Ectodermal cell (in vitro differentiated cells): Measurements from ENCODE around the gene MPDU1.

ENCODE experiments used
- H3K27ac ChIP-seq: 2 replicates; pipeline ENCODE4 v1.7.0; 2013; ENCODE audit warnings: mild to moderate bottlenecking, low read depth, low read length; ENCODE audit not compliant: insufficient read depth, poor library complexity, severe bottlenecking
- H3K27me3 ChIP-seq: 2 replicates; pipeline ENCODE4 v1.7.0; 2013; ENCODE audit warnings: mild to moderate bottlenecking, low read length; ENCODE audit not compliant: insufficient read depth, control insufficient read depth, poor library complexity, severe bottlenecking
- H3K36me3 ChIP-seq: one replicate; pipeline ENCODE4 v1.7.0; 2013; ENCODE audit warnings: low read length; ENCODE audit not compliant: control insufficient read depth, insufficient read depth
- H3K4me1 ChIP-seq: one replicate; pipeline ENCODE4 v1.7.0; 2013; ENCODE audit warnings: low read length; ENCODE audit not compliant: control insufficient read depth, insufficient read depth
- H3K4me3 ChIP-seq: 2 replicates; pipeline ENCODE4 v1.7.0; 2013; ENCODE audit warnings: low read depth, low read length, control low read depth; ENCODE audit not compliant: insufficient read depth
- H3K9me3 ChIP-seq: 2 replicates; pipeline ENCODE4 v1.7.0; 2013; ENCODE audit warnings: mild to moderate bottlenecking, low read length, moderate library complexity; ENCODE audit not compliant: control insufficient read depth
- WGBS, 2 experiments: methylation state at CpG; one replicate each; pipeline ENCODE4 v1.1.7; 2013; ENCODE audit warnings: missing lambda C conversion rate in 2 of 2; 5-methylcytosine and 5-hydroxymethylcytosine counted together

The MPDU1 gene

DNA sequence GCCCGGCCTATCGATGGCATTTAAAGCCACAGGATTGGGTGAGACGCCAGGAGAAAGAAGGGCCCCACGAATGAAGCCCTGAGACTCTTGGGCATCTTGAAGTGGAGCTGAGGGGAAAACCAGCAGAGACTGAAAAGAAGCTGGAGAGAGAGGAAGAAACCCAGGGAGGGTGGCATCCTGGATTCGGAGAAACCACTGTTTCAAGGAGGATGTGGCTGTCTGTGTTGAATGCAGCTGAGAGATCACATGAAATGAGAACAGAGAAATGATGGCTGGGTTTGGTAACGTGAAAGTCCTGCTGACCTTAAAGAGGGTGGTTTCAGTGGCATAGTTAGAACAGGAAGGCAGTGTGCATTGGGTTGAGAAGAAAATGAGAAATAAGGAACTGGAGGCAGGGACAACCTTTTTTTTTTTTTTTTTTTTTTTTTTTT, 31.0 kb upstream of the MPDU1 start:
- Histone ChIP-seq H3K36me3 (no peaks in the 10 kb centered on the region), H3K4me1 (peaks cover 7% of the 10 kb centered on the region), H3K4me3 (no peak overlapping the region), H3K27me3 (peaks cover 14% of the 10 kb centered on the region), H3K27ac (no peak overlapping the region), H3K9me3 (no peaks in the 10 kb centered on the region)
- 90 to 92% methylated on average over 6 of the region's 6 CpGs for WGBS, 2 experiments

DNA sequence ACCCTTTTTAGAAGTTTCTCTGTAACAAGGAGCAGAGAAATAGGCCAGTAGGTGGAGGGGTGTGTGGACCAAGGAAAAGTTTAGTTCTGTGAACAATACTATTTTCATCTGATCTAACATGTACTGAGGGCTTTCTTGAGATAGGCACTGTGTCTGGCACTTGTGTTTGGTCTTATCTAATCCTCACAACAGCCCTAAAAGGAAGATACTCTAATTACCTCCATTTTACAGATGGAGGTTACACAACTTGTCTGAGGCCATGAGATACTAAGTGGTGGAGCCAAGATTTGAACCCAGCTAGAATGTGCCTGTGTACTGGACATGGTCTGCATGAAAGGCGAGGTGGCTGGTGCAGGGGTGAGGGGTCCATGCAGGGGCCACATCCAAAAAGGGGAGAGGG, 30.3 kb upstream of the MPDU1 start:
- peaks cover 7% of the 10 kb centered on the region for H3K27me3 ChIP-seq
- H3K36me3 ChIP-seq, result no peaks in the 10 kb centered on the region
- no peak overlapping the region for H3K27ac ChIP-seq
- H3K9me3 ChIP-seq, result no peaks in the 10 kb centered on the region
- WGBS, 2 experiments, result 97 to 100% methylated on average over 1 of the region's 1 CpG
- H3K4me3 ChIP-seq, result no peak overlapping the region
- H3K4me1 ChIP-seq, result peaks cover 13% of the 10 kb centered on the region

DNA sequence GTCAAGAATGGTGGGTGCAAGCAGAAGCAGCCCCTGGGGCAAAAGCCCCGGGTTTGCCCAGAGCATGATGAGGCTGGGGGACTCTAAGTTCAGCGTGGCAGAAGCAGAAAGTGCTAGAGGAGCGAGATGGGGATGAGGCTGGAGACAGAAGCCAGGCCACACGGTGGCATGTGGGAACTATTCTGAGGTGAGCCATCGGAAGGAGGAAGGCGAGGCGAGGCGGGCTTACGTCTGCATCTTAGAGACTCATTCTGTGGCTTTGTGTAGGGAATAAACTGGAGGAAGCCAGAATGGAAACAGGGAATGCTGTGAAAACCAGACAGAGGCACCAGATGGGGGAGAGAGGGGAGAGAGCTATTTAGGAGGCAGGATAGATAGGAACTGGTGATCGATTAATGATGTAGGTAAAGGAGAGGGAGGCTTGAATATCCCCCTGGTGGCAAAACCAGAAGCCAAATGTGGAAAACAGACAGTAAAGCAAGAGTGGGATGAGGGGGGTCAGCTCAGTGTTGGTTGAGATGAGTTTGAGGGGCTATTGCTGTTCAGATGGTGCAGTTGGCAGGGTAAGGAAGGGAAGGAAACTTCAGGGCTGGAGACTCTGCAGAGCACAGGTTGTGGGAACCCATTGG, 28.2 kb upstream of the MPDU1 start:
- 70 to 71% methylated on average over 10 of the region's 10 CpGs for WGBS, 2 experiments
- H3K27me3 ChIP-seq, result no peaks in the 10 kb centered on the region
- peaks cover 13% of the 10 kb centered on the region for H3K4me1 ChIP-seq
- H3K9me3 ChIP-seq, result no peaks in the 10 kb centered on the region
- no peak overlapping the region for H3K4me3 ChIP-seq
- no peak overlapping the region for H3K27ac ChIP-seq
- H3K36me3 ChIP-seq, result no peaks in the 10 kb centered on the region

GRCh38 chr17:7556627-7557026, 27.0 kb upstream of the MPDU1 start:
- 96% methylated on average over 12 of the region's 12 CpGs for WGBS, 2 experiments
- H3K4me3 ChIP-seq, result no peak overlapping the region

GRCh38 chr17:7557147-7557764, 26.4 kb upstream of the MPDU1 start:
- Histone ChIP-seq H3K4me3 (no peak overlapping the region), H3K36me3 (no peaks in the 10 kb centered on the region), H3K27me3 (no peaks in the 10 kb centered on the region), H3K4me1 (peaks cover 17% of the 10 kb centered on the region), H3K27ac (no peak overlapping the region), H3K9me3 (no peaks in the 10 kb centered on the region)
- 79% methylated on average over 19 of the region's 19 CpGs for WGBS, 2 experiments

More at GRCh38 chr17:7556627-7557026, 27.0 kb upstream of the MPDU1 start:
- Histone ChIP-seq H3K9me3 (no peaks in the 10 kb centered on the region), H3K27ac (no peak overlapping the region), H3K27me3 (no peaks in the 10 kb centered on the region), H3K4me1 (peaks cover 17% of the 10 kb centered on the region), H3K36me3 (no peaks in the 10 kb centered on the region)

DNA sequence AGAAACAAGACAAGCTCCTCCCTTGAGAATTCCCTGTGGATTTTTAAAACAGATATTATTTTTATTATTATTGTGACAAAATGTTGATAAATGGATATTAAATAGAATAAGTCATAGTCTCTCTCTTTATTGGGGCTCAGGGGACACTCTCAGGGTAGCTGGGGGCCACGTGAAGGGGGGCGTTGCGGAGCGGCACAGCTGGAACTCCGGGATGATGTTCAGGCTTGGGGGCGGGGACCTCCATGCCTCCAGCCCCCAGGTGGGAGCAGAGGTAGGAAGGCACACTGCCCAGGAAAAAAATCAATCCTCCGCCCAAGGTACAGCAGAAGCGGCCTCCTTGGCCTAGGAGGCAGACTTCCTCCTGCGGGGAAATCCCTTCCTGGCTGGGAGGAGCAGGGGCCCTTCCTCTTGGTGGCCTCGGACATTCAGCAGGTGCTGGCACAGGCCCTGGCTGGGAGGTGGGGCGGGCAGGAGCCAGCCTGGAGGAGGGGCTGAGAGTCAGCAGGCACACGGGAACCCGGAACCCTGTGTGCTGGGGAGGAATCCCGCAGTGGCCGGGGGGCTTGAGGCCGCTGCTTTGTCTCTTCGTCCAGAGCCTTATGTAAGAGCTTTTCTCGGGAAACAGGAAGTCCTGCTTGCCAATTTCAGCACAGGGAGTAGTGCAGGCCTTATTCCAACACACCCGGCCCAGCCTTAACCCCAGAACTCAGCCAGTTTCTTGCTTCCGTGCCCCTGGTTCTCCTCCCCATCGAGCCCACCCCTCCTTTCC, 25.7 kb upstream of the MPDU1 start:
- H3K27me3 ChIP-seq, result no peaks in the 10 kb centered on the region
- H3K9me3 ChIP-seq, result no peaks in the 10 kb centered on the region
- H3K4me3 ChIP-seq, result no peak overlapping the region
- no peak overlapping the region for H3K27ac ChIP-seq
- peaks cover 23% of the 10 kb centered on the region for H3K4me1 ChIP-seq
- H3K36me3 ChIP-seq, result no peaks in the 10 kb centered on the region
- WGBS, 2 experiments, result 28 to 30% methylated on average over 21 of the region's 21 CpGs

DNA sequence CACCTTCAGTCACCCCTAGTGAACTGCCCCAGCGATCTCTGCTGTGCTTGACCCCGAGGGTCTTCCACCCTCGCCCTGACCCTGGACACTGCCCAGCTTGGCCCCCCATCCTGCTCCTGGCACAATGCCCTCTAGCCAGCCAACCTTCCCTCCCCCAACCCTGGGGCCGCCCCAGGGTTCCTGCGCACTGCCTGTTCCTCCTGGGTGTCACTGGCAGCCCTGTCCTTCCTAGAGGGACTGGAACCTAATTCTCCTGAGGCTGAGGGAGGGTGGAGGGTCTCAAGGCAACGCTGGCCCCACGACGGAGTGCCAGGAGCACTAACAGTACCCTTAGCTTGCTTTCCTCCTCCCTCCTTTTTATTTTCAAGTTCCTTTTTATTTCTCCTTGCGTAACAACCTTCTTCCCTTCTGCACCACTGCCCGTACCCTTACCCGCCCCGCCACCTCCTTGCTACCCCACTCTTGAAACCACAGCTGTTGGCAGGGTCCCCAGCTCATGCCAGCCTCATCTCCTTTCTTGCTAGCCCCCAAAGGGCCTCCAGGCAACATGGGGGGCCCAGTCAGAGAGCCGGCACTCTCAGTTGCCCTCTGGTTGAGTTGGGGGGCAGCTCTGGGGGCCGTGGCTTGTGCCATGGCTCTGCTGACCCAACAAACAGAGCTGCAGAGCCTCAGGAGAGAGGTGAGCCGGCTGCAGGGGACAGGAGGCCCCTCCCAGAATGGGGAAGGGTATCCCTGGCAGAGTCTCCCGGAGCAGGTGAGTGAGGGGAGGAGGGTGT, 24.9 kb upstream of the MPDU1 start, which contains the start of gene TNFSF13:
TSS of gene TNFSF13 (plus strand) at position 207 of the 776 bp plus-strand sequence. CDS start at position 497, 290 bp downstream.
- 88 to 89% methylated on average over 16 of the region's 16 CpGs for WGBS, 2 experiments
- Histone ChIP-seq H3K27me3 (no peaks in the 10 kb centered on the region), H3K4me1 (peaks cover 30% of the 10 kb centered on the region), H3K27ac (no peak within 1 kb of the TSS), H3K9me3 (no peaks in the 10 kb centered on the region), H3K4me3 (no peak within 1 kb of the TSS), H3K36me3 (peaks cover 5% of the 10 kb centered on the region)

GRCh38 chr17:7559320-7560171, 24.1 kb upstream of the MPDU1 start:
- Histone ChIP-seq H3K36me3 (peaks cover 12% of the 10 kb centered on the region), H3K27me3 (no peaks in the 10 kb centered on the region), H3K9me3 (no peaks in the 10 kb centered on the region), H3K27ac (no peak overlapping the region), H3K4me1 (peaks cover 30% of the 10 kb centered on the region), H3K4me3 (no peak overlapping the region)
- WGBS, 2 experiments, result 91 to 92% methylated on average over 18 of the region's 18 CpGs
